GDM1 (cell line): ENCODE results near the gene TRIP11.
"Not testable (repeated sequence)": the region's sequence is repeated elsewhere in the genome, so short reads cannot be mapped to it uniquely, and the experiment has no call there.

Experiments used
- DNase-seq: peaks from one replicate; lab custom pipeline; 2025; lab: John Stamatoyannopoulos, UW

The TRIP11 gene

DNA sequence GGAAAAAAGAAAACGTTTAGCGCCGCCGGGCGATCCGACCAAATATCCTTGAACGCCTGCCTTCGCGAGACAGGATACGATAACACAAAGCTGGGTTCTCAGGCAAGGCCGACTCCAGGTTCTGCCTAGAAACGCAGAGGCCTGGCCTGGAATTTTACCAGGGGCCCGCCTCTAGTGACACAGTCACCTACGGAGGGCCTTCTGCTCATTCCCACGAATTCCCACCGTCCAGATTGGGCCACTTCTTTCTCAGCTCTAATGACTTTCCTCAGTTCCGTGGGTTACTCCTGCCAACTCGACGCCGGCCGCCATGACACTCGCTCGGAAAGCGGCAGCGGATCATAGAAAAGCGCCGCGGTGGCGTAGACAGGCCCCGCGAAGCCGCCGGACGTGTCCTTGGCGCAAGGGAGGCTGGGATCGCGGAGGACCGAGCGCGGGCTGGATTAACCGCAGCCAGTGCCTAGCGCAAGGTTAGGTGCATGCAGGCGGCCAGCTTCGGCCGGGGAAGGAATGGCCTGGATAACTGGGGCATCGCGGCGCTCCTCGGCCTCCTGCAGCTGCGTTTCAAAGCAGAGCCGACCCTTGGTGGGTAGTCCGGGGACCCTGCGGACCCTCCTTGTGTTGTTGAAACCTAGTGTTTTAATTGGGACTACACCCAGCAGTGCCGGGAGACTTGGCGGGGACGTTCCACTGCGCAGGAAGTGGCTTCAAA, at the start of gene TRIP11:
Gene TRIP11 (minus strand): TSS at position 341 of the 712 bp plus-strand sequence. CDS start 374 bp downstream, outside the sequence.
- DNase-seq, result peak; percentile 90

DNA sequence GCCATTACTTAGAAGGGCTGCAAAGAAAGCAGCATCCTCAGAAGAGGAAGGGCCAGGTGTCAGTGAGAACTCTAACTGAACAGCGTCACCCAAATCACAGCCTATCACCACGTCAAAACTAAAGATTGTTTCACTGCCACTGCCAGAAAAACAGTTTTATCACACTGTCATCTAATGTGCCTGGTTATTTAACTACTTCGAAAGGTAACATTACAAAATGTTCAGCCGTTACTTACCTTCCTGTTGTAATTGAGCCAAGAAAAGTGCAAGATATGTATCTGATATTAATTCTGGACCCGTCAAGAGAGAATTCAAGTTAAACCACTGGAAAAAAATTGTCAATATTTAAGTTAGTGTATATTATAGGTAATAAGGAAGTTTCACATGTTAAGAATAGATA, 48.6 kb upstream of the TRIP11 start:
- DNase-seq, result no peak

DNA sequence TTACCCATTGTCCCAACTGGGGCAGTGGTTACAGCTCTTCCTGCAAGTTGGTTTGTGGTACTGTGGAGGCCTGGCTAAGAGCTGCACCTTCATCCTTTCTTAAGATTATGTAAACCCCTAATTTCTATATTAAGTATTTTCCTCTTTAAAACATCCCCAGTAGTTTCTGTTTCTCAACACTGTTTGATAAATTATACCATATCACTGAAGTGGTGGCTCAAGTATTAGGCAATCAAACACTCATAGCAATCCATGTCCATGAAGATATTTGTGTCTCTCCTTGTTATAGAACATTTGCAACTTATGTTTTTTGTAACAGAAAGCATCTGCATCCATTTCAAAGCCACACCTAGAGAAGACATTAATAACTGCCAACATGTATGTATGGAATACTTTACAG, 34.7 kb upstream of the TRIP11 start:
- DNase-seq, result no peak

DNA sequence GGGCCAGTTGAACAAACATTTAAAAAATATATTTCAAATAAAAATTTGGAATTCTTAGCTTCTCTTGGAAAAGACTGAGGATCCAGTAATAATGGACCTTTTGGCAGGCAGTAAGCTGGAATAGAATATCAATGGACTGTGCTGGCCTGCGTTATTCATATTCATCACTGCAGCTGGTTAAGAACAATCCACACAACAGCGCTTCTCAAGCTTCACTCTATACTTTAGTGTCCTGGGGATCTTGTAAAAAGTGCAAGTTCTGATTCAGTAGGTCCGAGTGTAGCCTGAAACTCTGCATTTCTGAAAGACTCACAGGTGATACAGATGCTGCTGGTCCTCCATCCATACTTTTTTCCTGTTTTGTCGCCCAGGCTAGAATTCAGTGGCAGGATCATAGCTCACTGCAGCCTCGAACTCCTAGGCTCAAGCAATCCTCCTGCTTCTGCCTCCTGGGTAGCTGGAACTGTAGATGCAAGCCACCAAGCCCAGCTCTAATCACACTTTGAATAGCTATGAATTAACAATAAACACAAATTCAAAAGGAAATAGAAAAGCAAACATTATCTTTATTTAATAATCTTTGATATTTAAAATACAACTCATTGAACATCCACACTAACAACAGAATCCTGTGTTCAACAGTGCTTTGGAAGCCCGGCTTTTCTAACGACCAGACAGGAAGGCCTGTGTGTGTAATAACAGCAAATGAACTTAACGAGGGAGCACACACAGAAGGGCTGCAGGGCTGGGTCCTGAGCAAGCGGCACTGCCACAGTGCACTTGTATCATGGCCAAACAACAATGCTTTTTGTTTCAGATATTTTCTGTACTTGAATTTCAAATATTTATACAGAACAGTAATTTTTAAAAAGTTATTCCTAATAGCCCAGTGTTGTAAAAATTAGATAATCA, 18.4 kb upstream of the TRIP11 start:
- DNase-seq, result no peak

DNA sequence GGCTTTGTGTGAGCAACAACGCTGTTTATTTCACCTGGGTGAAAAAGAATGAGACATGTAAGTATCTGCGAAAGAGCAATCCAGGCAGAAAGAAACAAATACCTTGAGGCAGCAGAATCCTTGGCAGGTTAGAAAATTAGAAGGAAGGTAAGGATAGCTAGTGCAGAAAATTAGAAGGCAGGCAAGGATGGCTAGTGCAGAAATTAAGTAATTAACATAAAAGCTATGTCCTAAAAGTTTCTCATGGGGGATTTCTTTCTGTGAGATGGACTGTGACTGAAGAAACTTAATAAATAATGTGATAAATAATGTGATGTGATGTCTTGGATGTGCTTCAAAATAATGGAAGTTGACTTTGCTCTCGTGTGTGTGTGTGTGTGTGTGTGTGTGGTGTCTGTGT, 9.9 kb upstream of the TRIP11 start:
- DNase-seq, result no peak

DNA sequence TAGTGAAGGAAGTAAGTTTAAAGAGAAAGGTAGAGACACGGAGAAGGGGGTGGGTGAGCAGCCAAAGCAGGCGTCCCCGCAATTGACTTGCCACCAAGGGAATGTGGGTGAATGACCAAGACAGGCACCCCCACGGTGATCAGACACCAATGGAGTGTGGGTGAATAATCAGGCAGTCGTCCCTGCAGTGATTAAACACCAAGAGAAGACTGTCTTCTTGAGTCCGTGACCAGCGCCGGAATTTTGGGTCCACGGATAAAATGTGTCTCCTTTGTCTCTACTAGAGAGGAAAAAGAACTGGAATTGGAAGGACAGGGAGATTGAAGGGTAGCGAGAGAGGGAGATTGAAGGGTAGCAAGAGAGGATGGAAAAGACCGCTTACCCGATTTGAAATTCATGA, 9.4 kb upstream of the TRIP11 start:
- DNase-seq, result not testable (repeated sequence)

DNA sequence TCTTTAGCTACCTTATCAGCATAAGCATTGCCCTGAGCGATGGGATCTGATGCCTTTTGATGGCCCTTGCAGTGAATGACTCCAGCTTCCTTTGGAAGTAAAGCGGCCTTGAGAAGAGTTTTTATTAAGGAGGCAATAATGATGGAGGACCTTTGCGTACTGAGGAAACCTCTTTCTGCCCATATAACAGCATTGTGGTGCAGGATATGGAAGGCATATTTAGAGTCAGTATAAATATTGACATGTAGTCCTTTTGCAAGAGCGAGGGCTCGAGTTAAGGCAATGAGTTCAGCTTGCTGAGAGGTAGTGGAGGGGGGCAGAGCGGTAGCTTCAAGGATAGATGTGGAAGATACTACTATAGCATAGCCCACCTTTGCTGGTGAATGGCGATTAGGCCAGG, 6.0 kb upstream of the TRIP11 start:
- not testable (repeated sequence) for DNase-seq

DNA sequence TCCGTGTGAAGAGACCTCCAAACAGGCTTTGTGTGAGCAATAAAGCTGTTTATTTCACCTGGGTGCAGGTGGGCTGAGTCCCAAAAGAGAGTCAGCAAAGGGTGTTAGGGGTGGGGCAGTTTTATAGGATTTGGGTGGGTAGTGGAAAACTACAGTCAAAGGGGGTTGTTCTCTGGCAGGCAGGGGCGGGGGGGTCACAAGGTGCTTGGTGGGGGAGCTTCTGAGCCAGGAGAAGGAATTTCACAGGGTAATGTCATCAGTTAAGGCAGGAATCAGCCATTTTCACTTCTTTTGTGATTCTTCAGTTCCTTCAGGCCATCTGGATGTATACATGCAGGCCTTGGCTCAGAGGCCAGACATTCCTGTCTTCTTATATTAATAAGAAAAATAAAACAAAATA, 1.9 kb upstream of the TRIP11 start:
- not testable (repeated sequence) for DNase-seq

DNA sequence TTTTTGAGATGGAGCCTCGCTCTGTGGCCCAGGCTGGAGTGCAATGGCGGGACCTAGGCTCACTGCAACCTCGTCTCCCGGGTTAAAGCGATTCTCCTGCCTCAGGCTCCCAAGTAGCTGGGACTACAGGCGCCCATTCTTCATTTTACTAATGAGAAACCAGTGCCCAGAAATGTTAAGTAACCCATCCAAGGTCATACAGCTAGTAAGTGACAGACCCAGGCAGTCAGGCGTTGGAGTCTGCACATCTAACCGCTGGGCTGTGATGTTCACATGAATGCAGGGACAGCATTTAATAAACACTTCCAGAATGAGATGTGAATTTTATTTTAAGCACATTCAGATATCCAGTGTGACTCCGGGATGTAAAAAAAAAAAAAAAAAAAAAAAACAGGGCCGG, 1.3 kb upstream of the TRIP11 start:
- no peak for DNase-seq

DNA sequence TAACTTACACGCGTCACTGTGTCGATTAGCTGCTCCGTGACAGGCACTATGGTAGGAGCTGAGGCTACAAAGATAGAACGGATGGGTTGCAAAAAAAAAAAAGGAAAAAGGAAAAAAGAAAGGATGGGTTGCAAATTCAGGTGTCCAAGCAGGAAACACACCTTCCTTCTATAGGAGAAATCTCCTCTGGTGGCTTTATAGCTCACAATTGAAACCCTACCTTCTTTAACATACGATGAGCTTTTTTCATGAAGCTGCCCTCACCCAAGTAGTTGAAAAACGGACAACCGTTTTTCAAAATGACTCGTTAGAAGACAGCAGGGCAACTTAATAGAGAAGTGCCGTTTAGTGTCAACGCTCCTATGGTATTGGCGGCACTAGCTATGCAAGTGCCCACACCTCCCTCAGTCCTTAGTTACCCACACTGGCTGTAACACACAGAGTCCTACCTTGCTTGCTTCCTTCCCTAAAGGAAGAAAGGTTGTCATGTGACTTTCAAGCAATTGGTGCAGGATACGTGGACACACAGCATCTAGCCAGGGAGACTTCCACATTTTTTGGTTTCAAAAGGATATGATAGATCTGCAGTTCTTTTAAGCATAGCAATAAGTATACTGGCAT, 682 bp upstream of the TRIP11 start:
- DNase-seq, result peak; percentile 38

DNA sequence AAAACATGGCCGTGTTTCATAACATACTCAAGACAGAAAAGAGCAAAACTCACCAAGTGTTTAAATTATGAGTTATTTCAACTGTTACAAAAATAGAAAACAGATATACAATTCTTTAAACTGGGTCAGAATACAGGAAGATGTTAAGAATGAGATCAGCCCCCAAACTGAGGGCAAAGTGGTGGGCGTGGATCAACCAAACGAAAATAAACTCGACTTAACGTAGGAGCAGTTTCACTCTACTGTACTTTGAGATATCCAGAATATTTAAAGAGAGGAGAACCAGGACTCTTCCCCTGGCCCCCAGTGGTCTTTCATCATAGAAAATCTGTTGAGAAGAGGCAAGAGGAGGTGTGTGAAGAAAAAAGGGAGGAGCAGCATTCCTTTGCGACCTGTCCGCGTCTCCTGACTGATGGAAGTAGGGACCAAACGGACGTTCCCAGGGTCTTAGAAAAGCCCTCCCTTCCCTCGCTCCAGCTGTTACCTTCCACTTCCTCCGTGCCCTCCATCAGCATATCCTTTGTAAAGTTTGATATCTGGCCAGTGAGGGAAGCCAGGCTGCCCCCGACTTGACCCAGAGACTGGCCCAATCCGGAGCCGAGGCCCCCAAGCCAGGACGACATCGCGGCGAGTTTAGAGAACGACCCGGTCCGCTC, 668 bp downstream of the TRIP11 start:
- peak; percentile 20 for DNase-seq

DNA sequence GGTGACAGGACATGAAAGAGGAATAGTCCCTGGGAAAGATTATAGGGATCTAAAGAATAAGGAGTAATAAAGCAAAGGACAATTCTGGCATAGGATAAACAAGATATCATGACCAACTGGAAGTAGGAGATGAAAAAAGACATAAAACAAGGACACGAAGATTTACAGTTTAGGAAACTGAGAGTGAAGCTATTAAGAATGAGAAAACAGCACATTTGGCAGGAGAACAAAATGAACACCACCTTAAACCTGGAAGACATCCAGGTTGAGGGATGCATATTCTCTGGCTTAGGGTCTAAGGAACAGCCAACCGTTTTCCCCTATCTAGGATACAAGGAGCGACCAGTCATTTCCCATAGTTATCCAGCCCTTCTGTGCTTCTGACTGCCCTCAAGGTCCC, 1.9 kb downstream of the TRIP11 start:
- no peak for DNase-seq

DNA sequence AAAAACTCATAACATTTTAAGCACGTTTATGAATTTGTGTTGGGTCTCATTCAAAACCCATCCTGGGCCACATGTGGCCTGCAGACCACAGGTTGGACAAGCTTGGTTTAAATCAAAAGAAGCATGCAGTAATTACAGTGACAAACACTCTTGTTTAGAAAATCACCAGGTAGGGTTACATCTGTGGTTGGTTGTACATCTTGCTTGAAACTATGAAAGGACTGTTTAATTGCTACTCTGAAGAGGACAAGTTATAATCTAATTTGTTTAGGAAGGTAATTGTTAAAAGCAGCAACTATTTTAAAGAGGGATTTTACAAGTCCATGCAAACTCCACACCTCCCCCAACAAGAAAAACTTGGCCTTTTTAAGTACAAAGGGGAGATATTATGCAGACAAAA, 4.0 kb downstream of the TRIP11 start:
- no peak for DNase-seq

DNA sequence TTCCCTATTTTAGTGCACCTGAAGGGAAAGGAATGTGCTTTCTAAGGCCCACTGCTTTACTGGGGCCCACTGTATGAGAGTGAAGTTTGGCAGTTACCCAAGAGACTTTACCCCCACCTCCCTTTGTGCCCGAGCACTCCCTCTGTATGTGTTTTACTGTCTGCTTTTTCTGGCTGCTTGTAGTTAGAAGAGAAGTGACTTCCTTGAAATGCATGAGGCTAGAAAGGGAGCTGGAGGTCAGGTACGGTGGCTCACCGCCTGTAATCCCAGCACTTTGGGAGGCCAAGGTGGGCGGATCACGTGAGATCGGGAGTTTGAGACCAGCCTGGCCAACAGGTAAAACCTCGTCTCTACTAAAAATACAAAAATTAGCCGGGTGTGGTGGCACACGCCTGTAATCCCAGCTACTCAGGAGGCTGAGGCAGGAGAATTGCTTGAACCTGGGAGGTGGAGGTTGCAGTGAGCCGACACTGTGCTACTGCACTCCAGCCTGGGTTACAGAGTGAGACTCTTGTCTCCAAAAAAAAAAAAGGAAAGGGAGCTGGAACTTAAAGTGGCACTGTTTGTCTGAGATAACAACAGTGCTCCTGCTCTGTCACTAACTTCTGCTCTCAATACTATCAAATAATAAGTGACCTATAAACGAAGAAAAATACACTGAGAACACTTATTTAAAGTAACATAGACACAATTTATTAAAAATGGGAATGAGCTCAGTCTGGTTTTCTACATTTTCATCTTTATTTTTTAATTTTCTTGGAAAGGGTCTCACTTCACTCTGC, 5.8 kb downstream of the TRIP11 start:
- no peak for DNase-seq

DNA sequence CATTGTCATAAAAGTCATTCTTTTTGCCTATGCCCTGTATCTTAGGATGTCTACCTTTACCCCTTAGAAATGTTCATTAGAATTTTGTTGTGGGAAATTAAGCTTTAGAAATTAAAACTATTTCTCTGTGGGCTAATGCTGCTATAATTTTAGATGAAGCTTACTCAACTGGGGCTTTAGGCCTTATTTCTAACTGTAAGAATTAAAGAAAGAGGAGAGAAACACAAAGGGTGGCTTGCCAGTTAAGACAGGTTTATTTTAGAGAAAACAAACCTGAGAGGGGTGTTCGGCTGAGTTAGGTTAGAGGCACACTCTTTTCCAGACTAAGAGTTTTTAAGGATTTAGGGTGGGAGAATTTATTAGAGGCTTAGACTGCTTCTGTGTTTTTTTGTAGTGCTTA, 6.4 kb downstream of the TRIP11 start:
- DNase-seq, result no peak

DNA sequence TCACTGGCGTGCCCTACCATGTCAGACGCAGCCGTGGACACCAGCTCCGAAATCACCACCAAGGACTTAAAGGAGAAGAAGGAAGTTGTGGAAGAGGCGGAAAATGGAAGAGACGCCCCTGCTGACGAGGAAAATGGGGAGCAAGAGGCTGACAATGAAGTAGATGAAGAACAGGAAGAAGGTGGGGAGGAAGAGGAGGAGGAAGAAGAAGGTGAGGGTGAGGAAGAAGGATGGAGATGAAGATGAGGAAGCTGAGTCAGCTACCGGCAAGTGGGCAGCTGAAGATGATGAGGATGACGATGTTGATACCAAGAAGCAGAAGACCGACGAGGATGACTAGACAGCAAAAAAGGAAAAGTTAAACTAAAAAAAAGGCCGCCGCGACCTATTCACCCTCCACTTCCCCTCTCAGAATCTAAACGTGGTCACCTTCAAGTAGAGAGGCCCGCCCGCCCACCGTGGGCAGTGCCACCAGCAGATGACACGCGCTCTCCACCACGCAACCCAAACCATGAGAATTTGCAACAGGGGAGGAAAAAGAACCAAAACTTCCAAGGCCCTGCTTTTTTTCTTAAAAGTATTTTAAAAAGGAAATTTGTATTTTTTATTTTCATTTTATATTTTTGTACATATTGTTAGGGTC, 13.2 kb downstream of the TRIP11 start:
- no peak for DNase-seq

DNA sequence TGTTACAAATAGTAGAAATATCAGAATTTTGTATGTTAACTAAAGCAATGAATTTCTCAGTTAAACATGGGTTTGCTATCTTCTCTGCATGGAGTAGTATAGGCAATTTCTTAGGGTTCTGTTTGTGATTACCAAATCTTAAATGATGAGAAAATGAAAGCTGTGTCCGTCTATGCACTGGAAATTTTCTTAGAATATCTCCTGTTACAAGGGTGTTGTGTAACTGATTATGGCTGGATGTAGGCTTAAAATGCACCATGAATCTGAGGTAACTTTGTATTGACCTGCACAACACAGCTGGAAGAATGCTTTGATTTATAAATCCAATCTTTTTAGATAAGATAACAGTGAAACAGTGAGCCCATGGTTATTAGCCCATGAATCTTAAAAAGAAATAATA, 17.8 kb downstream of the TRIP11 start:
- DNase-seq, result no peak

DNA sequence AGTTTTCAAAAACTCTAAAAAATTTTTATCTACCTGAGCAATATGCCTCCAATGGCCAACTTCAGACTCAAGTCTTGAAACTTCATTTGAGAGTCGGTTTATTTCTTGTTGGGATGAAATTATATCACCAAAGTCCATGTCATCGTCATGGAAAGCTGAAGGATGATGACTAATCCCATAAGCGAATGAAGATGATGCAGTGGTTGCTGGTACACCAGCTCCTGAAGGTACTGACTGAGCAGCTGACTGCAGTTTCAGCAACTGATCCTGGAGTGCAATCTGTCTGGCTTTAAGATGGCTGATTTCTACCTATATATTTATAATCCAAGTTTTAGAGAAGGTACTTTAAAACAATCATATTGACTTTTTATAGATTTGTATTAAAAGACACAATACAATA, 18.3 kb downstream of the TRIP11 start:
- no peak for DNase-seq

DNA sequence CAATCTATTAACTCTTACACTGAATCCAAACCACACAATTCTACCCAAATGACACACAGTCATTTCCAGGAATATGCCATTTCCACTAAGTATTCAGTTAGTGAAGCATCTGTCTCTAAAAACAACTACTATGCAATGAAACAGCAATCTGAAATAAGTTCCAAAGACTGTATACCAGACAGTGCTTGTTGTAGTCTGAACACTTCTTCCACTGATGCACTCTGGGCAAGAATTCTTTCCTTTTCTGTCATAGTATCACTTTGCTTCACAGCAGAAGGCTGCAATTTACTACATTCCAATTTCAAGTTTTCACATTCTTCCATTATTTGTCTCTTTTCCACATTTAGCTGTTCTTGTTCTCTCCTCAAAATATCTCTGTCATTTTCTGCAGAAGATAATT, 25.8 kb downstream of the TRIP11 start:
- DNase-seq, result no peak

DNA sequence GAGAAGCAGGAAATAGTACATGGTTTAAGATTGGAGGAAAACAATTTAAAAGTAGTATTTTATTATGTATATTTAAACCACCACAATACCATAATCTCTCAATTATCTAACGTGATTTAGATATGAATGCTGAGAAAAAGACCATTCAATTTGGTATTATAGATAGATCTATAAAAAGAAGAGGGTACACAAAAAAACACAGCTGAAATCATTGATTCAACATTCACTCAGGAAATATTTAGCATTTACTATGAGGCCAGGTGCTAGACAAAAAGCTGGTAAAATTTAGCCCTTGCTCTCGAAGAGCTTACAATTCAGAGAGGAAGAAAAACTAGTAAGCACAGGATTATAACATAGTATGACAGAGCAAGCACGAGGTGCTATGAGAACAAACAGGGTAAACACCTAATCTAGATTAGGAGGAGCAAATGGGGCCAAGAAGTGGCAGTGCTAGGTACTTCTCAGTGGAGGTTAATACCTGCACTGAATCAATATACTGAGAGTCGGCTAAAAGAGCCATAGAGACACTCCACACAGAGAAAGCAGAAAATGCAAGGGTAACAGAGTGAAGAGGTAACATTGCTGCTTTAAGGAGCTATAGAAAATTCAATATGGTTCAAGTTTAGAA, 27.6 kb downstream of the TRIP11 start:
- DNase-seq, result no peak

DNA sequence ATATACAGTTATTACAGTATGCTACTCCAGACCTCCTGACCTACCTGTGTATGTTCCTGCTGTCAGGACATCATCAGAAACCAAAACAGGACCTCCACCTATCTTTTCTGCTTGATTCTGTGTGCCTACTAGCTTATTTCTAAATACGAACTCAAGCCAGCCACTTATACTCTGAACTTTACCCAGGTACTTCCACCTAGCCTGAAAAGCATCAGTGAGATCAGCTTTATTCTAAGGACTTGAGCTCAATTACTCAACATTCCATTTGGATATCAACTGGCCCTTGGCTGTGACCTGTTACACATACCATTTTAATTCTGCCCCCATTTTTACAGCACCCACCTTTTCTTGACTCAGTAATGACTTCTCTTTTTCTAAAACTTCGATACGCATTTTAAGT, 29.2 kb downstream of the TRIP11 start:
- no peak for DNase-seq
